Glomerular endothelial cell (primary cell): ENCODE data around the gene PPY. TPM values are rescaled to one million over a fixed set of nuclear protein-coding genes. Genes with fewer than 3 reads are reported as not detected.
"Not testable (repeated sequence)": the region's sequence is repeated elsewhere in the genome, so short reads cannot be mapped to it uniquely, and the experiment has no call there.

Experiments
- DNase-seq: peaks from one replicate; pipeline ENCODE4 v3.0.0-alpha.2; 2011; ENCODE audit warnings: low read depth, low spot score; ENCODE audit errors: extremely low read depth
- total RNA-seq: library from RNA; depleted of rRNA; stranded (reverse); fragments of >200 nt; gene quantifications from 2 replicates; pipeline ENCODE4 v1.2.3, GENCODE V29; 2015

The PPY gene
- total RNA-seq, 1 donor from 2014 or later = not detected

DNA sequence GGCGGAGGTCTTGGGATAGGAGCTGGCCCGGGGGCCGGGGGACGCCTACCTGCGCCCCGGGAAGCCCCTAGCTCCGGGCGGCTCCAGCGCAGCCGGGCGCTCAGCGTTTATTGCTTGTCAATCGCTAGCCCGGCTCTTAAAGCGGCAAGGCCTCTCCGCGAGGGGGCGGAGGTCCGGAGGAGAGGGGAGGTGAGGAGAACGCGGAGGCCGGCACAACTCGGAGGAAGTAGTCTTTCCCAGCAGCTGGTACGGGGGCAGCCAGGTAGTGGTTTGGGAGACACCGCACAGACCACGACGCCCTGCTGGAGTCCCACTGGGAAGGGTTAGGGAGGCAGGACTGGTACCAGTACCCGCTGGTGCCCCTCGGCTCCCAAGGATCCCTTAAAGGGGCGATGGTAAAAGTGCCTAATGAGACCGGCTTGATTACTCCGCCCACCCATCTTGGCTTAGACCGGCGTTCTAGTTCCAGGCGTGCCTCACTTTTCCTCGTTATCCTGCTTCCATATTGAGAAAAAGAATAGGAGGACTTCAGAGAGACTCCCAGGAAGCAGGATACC is 34.8 kb downstream of the PPY start, which contains the start of gene MPP2:
Gene MPP2, minus strand, starts transcription at position 112 of the 557 bp plus-strand sequence. CDS start 3,076 bp downstream, outside the sequence.
- no peak for DNase-seq

GRCh38 chr17:43906951-43907424 is 35.3 kb downstream of the PPY start:
- DNase-seq = no peak

DNA sequence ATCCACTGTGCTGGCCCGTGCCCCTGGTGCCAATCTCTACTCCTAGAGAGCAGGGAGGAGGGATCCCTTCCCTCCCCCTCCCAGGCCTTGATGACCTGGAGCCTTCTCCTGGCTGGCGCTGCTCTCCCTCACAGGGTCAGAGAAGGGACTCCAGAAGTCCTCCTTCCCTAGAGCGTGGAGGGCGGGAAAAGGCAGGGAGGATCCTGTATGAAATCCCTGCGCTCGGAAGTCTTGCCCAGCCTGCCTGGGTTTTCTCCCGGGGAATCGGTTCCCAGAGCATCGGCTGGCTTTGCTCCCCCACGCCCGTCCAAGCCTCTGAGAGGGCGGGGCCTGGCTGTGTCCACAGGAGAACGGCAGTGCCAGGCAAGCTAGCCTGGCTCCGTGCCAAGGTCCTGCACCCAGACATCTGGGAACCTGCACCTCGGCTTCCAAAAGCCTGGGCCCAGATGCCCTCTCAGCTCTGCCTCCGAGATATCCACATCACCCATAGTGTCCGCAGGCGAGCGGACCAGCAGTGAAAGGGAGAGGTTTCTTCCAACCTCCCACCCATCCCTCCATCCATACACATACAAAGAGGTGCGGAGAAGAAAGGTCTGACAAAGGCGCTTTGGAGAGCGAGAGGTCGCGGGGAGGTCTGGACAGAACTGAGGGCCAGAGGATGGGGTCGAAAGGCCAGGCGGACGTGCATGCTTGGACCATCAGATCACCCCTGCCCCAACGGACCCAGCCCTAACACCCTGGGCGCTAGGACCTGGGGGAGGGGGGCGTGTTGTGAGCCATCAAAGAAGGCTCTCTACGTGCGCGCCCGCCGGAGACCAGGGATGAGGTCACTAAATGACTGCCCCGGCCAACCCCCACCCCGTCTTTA is 36.1 kb downstream of the PPY start:
- DNase-seq = no peak

- DNase-seq = no peak
Measured at GRCh38 chr17:43905400-43905984, 36.8 kb downstream of the PPY start.

DNA sequence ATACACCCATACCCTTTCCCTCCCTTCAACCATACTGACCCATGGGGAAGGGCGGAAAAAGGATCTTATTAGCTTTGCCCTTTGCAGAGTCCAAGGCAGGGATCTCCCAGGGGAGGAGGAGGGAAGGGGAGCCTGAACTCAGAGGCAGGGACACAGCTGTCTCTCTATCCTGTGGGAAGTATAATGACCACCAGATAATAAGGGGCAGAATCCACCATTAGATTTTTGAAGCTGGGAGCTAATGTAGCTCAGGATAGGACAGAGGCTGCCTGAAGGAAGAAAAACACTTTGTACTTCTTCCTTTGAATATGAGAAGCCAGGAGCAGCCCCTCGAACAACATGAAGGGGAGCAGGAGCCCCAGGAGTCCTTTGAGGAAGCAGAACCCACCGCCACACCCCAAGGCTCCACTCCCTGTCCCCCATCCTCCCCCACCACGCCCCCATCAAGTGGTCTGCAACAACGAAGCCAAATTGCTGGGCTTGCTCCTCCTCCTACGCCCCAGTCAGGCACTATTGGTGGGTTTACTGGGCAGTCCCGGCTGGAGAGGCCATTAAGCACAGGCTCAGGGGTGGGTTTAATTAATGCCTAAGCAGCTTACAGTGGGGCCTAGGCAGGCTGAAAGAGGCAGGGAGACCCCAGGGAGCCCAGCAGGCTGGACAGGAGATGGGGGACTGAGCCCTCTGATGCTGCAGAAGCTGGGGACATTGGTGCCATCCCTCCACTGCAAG is 40.3 kb downstream of the PPY start:
- DNase-seq = no peak

GRCh38 chr17:43900858-43901754 is 41.2 kb downstream of the PPY start:
- no peak for DNase-seq

GRCh38 chr17:43900183-43900857 is 42.0 kb downstream of the PPY start:
- DNase-seq = peak; percentile 39

GRCh38 chr17:43898446-43898845 is 43.8 kb downstream of the PPY start:
- DNase-seq = no peak

- DNase-seq = no peak
Measured at GRCh38 chr17:43897831-43898230, 44.4 kb downstream of the PPY start.

- DNase-seq = not testable (repeated sequence)
Measured at GRCh38 chr17:43894494-43894893, 47.8 kb downstream of the PPY start.

DNA sequence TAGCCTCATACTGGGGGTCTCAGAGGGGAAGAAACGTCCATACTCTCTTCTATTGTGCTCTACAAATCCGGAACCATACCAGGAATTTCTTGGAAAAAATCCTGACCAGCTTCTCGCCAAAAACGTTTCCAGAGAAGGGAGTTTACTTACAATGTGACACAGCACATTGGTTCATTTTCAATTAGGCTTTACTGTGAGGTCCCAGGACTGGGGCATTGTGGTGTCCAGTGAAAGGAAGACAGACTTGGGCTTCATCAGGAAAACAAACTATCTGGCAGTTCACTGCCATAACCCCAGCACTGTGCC is 49.7 kb downstream of the PPY start:
- no peak for DNase-seq

GRCh38 chr17:43891851-43892646 is 50.2 kb downstream of the PPY start:
- DNase-seq = no peak

Other genes starting within 250 kb of the PPY start
- gene SOST, start 183.7 kb downstream of the PPY start, total RNA-seq = not detected in 2 replicates
- gene DUSP3, start 163.5 kb downstream of the PPY start, total RNA-seq = 77.5 and 84.3 TPM in 2 replicates
- gene CFAP97D1, start 162.0 kb downstream of the PPY start, total RNA-seq = not detected in 2 replicates
- gene MPP3, start 109.3 kb downstream of the PPY start, total RNA-seq = 3.6 and 4.1 TPM in 2 replicates
- gene CD300LG, start 95.3 kb downstream of the PPY start, total RNA-seq = not detected in 2 replicates
- 1.2 and 1.9 TPM in 2 replicates for gene MPP2, start 34.9 kb downstream of the PPY start, total RNA-seq
- 0.64 TPM in 1 of 2 replicates, not detected in the other for gene PYY, start 11.5 kb upstream of the PPY start, total RNA-seq
- 1.8 and 4.6 TPM in 2 replicates for gene NAGS, start 62.1 kb upstream of the PPY start, total RNA-seq
- gene TMEM101, start 72.5 kb upstream of the PPY start, total RNA-seq = 30.0 and 37.2 TPM in 2 replicates
- gene LSM12, start 124.2 kb upstream of the PPY start, total RNA-seq = 44.3 and 55.3 TPM in 2 replicates
- 41.9 and 60.5 TPM in 2 replicates for gene G6PC3, start 128.3 kb upstream of the PPY start, total RNA-seq
- gene HDAC5, start 181.2 kb upstream of the PPY start, total RNA-seq = 36.3 and 46.9 TPM in 2 replicates
- gene HROB, start 199.5 kb upstream of the PPY start, total RNA-seq = 0.92 and 2.9 TPM in 2 replicates
- 0.15 and 0.18 TPM in 2 replicates for gene ASB16, start 228.2 kb upstream of the PPY start, total RNA-seq
- gene TMUB2, start 244.5 kb upstream of the PPY start, total RNA-seq = 31.9 and 35.5 TPM in 2 replicates